ENCODE results near the gene ATP7A. TPM values are rescaled to one million over a fixed set of nuclear protein-coding genes. Genes with fewer than 3 reads are reported as not detected.

Gene ATP7A
- total and polyA plus RNA-seq, 9 of the 15 experiments (the other 6 are each of a cell fraction or from before 2014, with no cell fraction given) = 7.8 to 22.7 (median 11.6) TPM

- no peak for TF ChIP-seq ZNF707 (CRISPR knock-in tag; conservative IDR thresholded peaks at IDR 0.05)
- no peak for TF ChIP-seq TEAD2 (tag; IDR thresholded peaks at IDR 0.05)
- no peak for TF ChIP-seq ZNF511 (CRISPR knock-in tag; IDR thresholded peaks at IDR 0.05)
These were observed 43.2 kb downstream of the ATP7A start (continued) for GRCh38 chrX:77953708-77954107.

- intact Hi-C loops (cut with micrococcal nuclease) (loop anchor here (5.0 kb wide), 1 partner anchor 48 kb away; the partner anchor contains the start of gene ATP7A), in situ Hi-C loops (cut with MboI) (no loop called here)
- Histone ChIP-seq H3K4me2 (ENCODE audit: insufficient read depth, low read length) (no peak overlapping the region), H3K9ac (ENCODE audit: insufficient read depth in 1 of 2, low read depth in 2 of 2, low read length in 2 of 2) (no peak overlapping the region), H2AFZ (ENCODE audit: low read depth, low read length) (no peak overlapping the region), H3K36me3 (ENCODE audit: control insufficient read depth, insufficient read depth, low read length) (no peaks in the 10 kb centered on the region), H3K27ac (ENCODE audit: extremely low read depth, low read depth, low read length) (no peak overlapping the region), H3K9me3 (replicated peaks; ENCODE audit: control insufficient read depth, insufficient read depth, low read depth, low read length) (no peaks in the 10 kb centered on the region; the same call in 1 of the 2 replicates), H3K27me3 (ENCODE audit: control insufficient read depth in 2 of 2, insufficient read depth in 2 of 2, low read length in 2 of 2) (no peaks in the 10 kb centered on the region), H3K4me3 (no peak overlapping the region), H3K79me2 (ENCODE audit: control insufficient read depth, insufficient read depth, low read length) (peaks cover 71% of the 10 kb centered on the region), H3K4me1 (replicated peaks in 1 of 2; ENCODE audit: control insufficient read depth in 2 of 2, insufficient read depth in 2 of 2, low read length in 2 of 2) (no peaks in the 10 kb centered on the region; a peak in 2 of 5 replicates), H3K9me1 (ENCODE audit: control insufficient read depth, insufficient read depth, low read length) (no peaks in the 10 kb centered on the region), H4K20me1 (replicated peaks; ENCODE audit: control insufficient read depth, insufficient read depth, low read length) (no peaks in the 10 kb centered on the region)
- no peak for TF ChIP-seq HNRNPK (IDR thresholded peaks at IDR 0.05; ENCODE audit: low read depth, low read length, poor library complexity, severe bottlenecking)
- TF ChIP-seq DDX20 (tag; IDR thresholded peaks at IDR 0.05; ENCODE audit: low read depth) = no peak
- TF ChIP-seq ZNF324 (CRISPR knock-in tag; IDR thresholded peaks at IDR 0.05) = no peak
- no peak for TF ChIP-seq KLF1 (tag; IDR thresholded peaks at IDR 0.05)
- no peak for TF ChIP-seq DACH1 (IDR thresholded peaks at IDR 0.05; ENCODE audit: partially characterized antibody)
- TF ChIP-seq ZNF277 (CRISPR knock-in tag; IDR thresholded peaks at IDR 0.05; ENCODE audit: borderline replicate concordance) = no peak
- TF ChIP-seq CREB5 (CRISPR knock-in tag; IDR thresholded peaks at IDR 0.05) = no peak
- TF ChIP-seq SRSF7 (optimal IDR thresholded peaks at IDR 0.05; ENCODE audit: low read depth, low read length) = no peak
- BruUV-seq (replicated peaks) = no TSS peak
- no peak for FAIRE-seq
- 0% methylated on average over 1 of the region's 1 CpG for WGBS (ENCODE audit: insufficient coverage, low coverage, missing lambda C conversion rate)
- POLR2A ChIA-PET = no interaction called here
- CTCF ChIA-PET (ENCODE audit: low intra/inter-chr PET ratio) = no interaction called here
- ATAC-seq = no peak
- no peak for DNase-seq (ENCODE audit: extremely low read depth in 1 of 4, low spot score in 3 of 4)
These were observed 50.1 kb downstream of the ATP7A start for GRCh38 chrX:77960567-77960966.

Measured in K562 (cell line).